OCI-LY7 (cell line): Measurements from ENCODE around the gene BAX. TPM values are rescaled to one million over a fixed set of nuclear protein-coding genes. Genes with fewer than 3 reads are reported as not detected.
A peak's percentile ranks its signal among the peaks of the same experiment; 100 is the strongest.

Source experiments
- BruUV-seq: library from RNA; stranded (reverse); fragments of 400-500 nt; replicated peaks from 2 replicates; lab custom pipeline; 2021; lab: Mats Ljungman, UMichigan
- CTCF ChIA-PET: fragments of 300-600 bp; sonication (Branson Sonifier 250); formaldehyde crosslinking; loops from one replicate; lab custom pipeline; 2022; ENCODE audit warnings: antibody characterized with exemption; ENCODE audit not compliant: unreplicated experiment; lab: Charles Lee
- POLR2A ChIA-PET: fragments of 300-600 bp; sonication (Branson Sonifier 250); formaldehyde crosslinking; loops from one replicate; lab custom pipeline; 2022; ENCODE audit warnings: antibody characterized with exemption; lab: Charles Lee
- DNase-seq: peaks from one replicate; pipeline ENCODE4 v3.0.0-alpha.2; 2015; ENCODE audit warnings: low spot score
- H2AFZ ChIP-seq: fragments of 200-600 bp; sonication (generic), shearing (Covaris generic); 2 replicates; pipeline ENCODE4 v1.6.1; 2014; ENCODE audit warnings: mild to moderate bottlenecking, antibody characterized with exemption, low read length, moderate library complexity
- H3K27ac ChIP-seq: fragments of 200-600 bp; sonication (generic); 2 replicates; pipeline ENCODE4 v1.5.1; 2014; ENCODE audit warnings: mixed run types, low read depth, mild to moderate bottlenecking, moderate library complexity, low read length, inconsistent platforms; ENCODE audit not compliant: poor library complexity, severe bottlenecking
- H3K36me3 ChIP-seq: fragments of 200-600 bp; sonication (generic); 2 replicates; pipeline ENCODE4 v1.6.1; 2014; ENCODE audit warnings: mild to moderate bottlenecking, antibody characterized with exemption, low read length, moderate library complexity, mixed read lengths; ENCODE audit not compliant: insufficient read depth
- H3K4me1 ChIP-seq: fragments of 200-600 bp; sonication (generic); 2 replicates; pipeline ENCODE4 v1.5.1; 2014; ENCODE audit warnings: mild to moderate bottlenecking, low read length; ENCODE audit not compliant: insufficient read depth, poor library complexity, severe bottlenecking
- H3K4me2 ChIP-seq: fragments of 200-600 bp; sonication (generic); 2 replicates; pipeline ENCODE4 v1.6.1; 2014; ENCODE audit warnings: mild to moderate bottlenecking, low read length
- H3K4me3 ChIP-seq: fragments of 200-600 bp; sonication (generic); 2 replicates; pipeline ENCODE4 v1.5.1; 2014; ENCODE audit warnings: mild to moderate bottlenecking, low read depth, low read length; ENCODE audit not compliant: poor library complexity, severe bottlenecking
- H3K79me2 ChIP-seq: fragments of 200-600 bp; sonication (generic); 2 replicates; pipeline ENCODE4 v1.6.1; 2016; ENCODE audit warnings: low read depth, mild to moderate bottlenecking, low read length, moderate library complexity, mixed read lengths; ENCODE audit not compliant: insufficient read depth
- H3K9me2 ChIP-seq: fragments of 200-600 bp; sonication (generic); 2 replicates; pipeline ENCODE4 v1.6.1; 2016; ENCODE audit warnings: mild to moderate bottlenecking, low read length, mixed read lengths; ENCODE audit not compliant: insufficient read depth
- H3K9me3 ChIP-seq: fragments of 200-600 bp; sonication (generic); 2 replicates; pipeline ENCODE4 v1.6.1; 2014; ENCODE audit warnings: mild to moderate bottlenecking, mixed run types, low read length, mixed read lengths
- H4K20me1 ChIP-seq: fragments of 200-600 bp; sonication (generic); 2 replicates; pipeline ENCODE4 v1.6.1; 2014; ENCODE audit warnings: mild to moderate bottlenecking, antibody characterized with exemption, low read length, moderate library complexity, mixed read lengths; ENCODE audit not compliant: insufficient read depth
- CTCF ChIP-seq: fragments of 200-600 bp; sonication (generic); conservative IDR thresholded peaks from 2 replicates; pipeline ENCODE4 v1.5.1; 2014; ENCODE audit warnings: mild to moderate bottlenecking, antibody characterized with exemption, low read length, moderate library complexity, mixed read lengths
- EZH2phosphoT487 ChIP-seq: fragments of 200-600 bp; sonication (generic); IDR thresholded peaks from 2 replicates; pipeline ENCODE4 v1.6.1; 2018; ENCODE audit warnings: low read depth, borderline replicate concordance, mild to moderate bottlenecking, mixed run types, antibody characterized with exemption, low read length, moderate library complexity, mixed read lengths
- intact Hi-C: fragments of 100-400 bp; cut with micrococcal nuclease; formaldehyde crosslinking; loops from one replicate; pipeline ENCODE4 v1.10.0; 2022; ENCODE audit not compliant: unreplicated experiment
- total RNA-seq, 2 experiments: library from RNA; depleted of rRNA in 1 of 2; stranded (reverse); fragments of >200 nt in 1 of 2; shearing (Covaris generic) in 1 of 2; gene quantifications; 2 replicates each; pipeline ENCODE4 v1.2.3, GENCODE V29; 2014 to 2022

Gene BAX
- total RNA-seq, 2 experiments from 2014 or later: 83.9 to 95.2 TPM

- DNase-seq: no peak
- ChIA-PET CTCF (no interaction called here), POLR2A (interaction anchor here (1.0 kb wide), 1 partner anchor 14 kb away, joined by 3 read pairs; no protein-coding TSS in a partner anchor)
- H3K4me3 ChIP-seq: no peak overlapping the region
- TF ChIP-seq EZH2phosphoT487 (no peak), CTCF (no peak)
- H3K4me2 ChIP-seq: no peak overlapping the region
- H3K9me3 ChIP-seq: no peaks in the 10 kb centered on the region
- no peaks in the 10 kb centered on the region for H3K9me2 ChIP-seq
- no TSS peak for BruUV-seq
- H4K20me1 ChIP-seq: 0 out of 2 replicates have a peak, but pooled peaks cover 4% of the 10 kb centered on the region
- no peak overlapping the region for H2AFZ ChIP-seq
- no peak overlapping the region for H3K27ac ChIP-seq
- peaks cover 20% of the 10 kb centered on the region for H3K4me1 ChIP-seq
- peaks cover 32% of the 10 kb centered on the region for H3K79me2 ChIP-seq
- H3K36me3 ChIP-seq: peaks cover 29% of the 10 kb centered on the region
- intact Hi-C loops: no loop called here
Measured at GRCh38 chr19:48990400-48990799, 35.7 kb downstream of the BAX start.

GRCh38 chr19:48991011-48991609 lies 36.4 kb downstream of the BAX start:
- Histone ChIP-seq H3K27ac (no peak overlapping the region), H4K20me1 (0 out of 2 replicates have a peak, but pooled peaks cover 4% of the 10 kb centered on the region), H2AFZ (no peak overlapping the region), H3K4me1 (peaks cover 21% of the 10 kb centered on the region), H3K4me3 (no peak overlapping the region), H3K79me2 (peaks cover 39% of the 10 kb centered on the region), H3K36me3 (peaks cover 30% of the 10 kb centered on the region), H3K9me2 (no peaks in the 10 kb centered on the region), H3K4me2 (peak overlapping the region; percentile 92; the same call in 1 of the 2 replicates), H3K9me3 (no peaks in the 10 kb centered on the region)
- ChIA-PET POLR2A (no interaction called here), CTCF (no interaction called here)
- TF ChIP-seq EZH2phosphoT487: no peak
- DNase-seq: no peak
- BruUV-seq: no TSS peak
- intact Hi-C loops: no loop called here

GRCh38 chr19:48991873-48992580 lies 37.4 kb downstream of the BAX start:
- Histone ChIP-seq H3K9me2 (no peaks in the 10 kb centered on the region), H3K9me3 (no peaks in the 10 kb centered on the region), H2AFZ (peak overlapping the region; percentile 45; the same call in 1 of the 2 replicates), H3K27ac (peak overlapping the region; percentile 49), H3K4me3 (peak overlapping the region; percentile 97), H4K20me1 (0 out of 2 replicates have a peak, but pooled peaks cover 4% of the 10 kb centered on the region), H3K36me3 (peaks cover 30% of the 10 kb centered on the region), H3K4me2 (peak overlapping the region; percentile 92), H3K79me2 (peaks cover 48% of the 10 kb centered on the region), H3K4me1 (peaks cover 21% of the 10 kb centered on the region)
- BruUV-seq: no TSS peak
- ChIA-PET POLR2A (interaction anchor here (0.5 kb wide), 1 partner anchor 9 kb away, joined by 3 read pairs; no protein-coding TSS in a partner anchor), CTCF (no interaction called here)
- intact Hi-C loops: no loop called here
- no peak for DNase-seq
- TF ChIP-seq CTCF (no peak), EZH2phosphoT487 (no peak)
